GM18526 (cell line): Measurements from ENCODE around the gene PEX10.

Experiments used
- POLR2A ChIP-seq: IDR thresholded peaks from 3 replicates; pipeline ENCODE4 v1.6.1; 2011; ENCODE audit not compliant: insufficient read length; ENCODE audit errors: extremely low read depth

Gene PEX10

GRCh38 chr1:2391041-2391930 is 21.1 kb downstream of the PEX10 start, which contains the start of the genes MORN1 and RER1:
MORN1 (minus strand) TSS chr1:2391554; CDS start chr1:2391533, 21 bp downstream.
RER1 (plus strand) TSS chr1:2391841; CDS start chr1:2395791, 3,950 bp downstream.
- TF ChIP-seq POLR2A: peak; percentile 82

GRCh38 chr1:2389644-2390043 is 22.7 kb downstream of the PEX10 start:
- no peak for TF ChIP-seq POLR2A

GRCh38 chr1:2388004-2388913 is 24.1 kb downstream of the PEX10 start:
- TF ChIP-seq POLR2A: no peak

- TF ChIP-seq POLR2A: no peak
These were observed 25.4 kb downstream of the PEX10 start for GRCh38 chr1:2386636-2387611.

GRCh38 chr1:2385606-2386280 is 26.6 kb downstream of the PEX10 start:
- TF ChIP-seq POLR2A: no peak

GRCh38 chr1:2384941-2385481 is 27.4 kb downstream of the PEX10 start:
- TF ChIP-seq POLR2A: no peak

- TF ChIP-seq POLR2A: no peak
These were observed 28.1 kb downstream of the PEX10 start for GRCh38 chr1:2384130-2384860.

GRCh38 chr1:2383576-2383975 is 28.8 kb downstream of the PEX10 start:
- no peak for TF ChIP-seq POLR2A

- no peak for TF ChIP-seq POLR2A
These were observed 29.6 kb downstream of the PEX10 start for GRCh38 chr1:2382621-2383361.

- no peak for TF ChIP-seq POLR2A
These were observed 30.4 kb downstream of the PEX10 start for GRCh38 chr1:2381741-2382620.

GRCh38 chr1:2380816-2381591 is 31.4 kb downstream of the PEX10 start:
- TF ChIP-seq POLR2A: no peak
